A549 (cell line): ENCODE results near the gene KCND3. TPM values are rescaled to one million over a fixed set of nuclear protein-coding genes. Genes with fewer than 3 reads are reported as not detected.

Experiments
- CBX2 ChIP-seq: fragments of 200-600 bp; sonication (generic); IDR thresholded peaks from 2 replicates; pipeline ENCODE4 v1.6.1; 2016; ENCODE audit warnings: low read depth, mild to moderate bottlenecking, borderline replicate concordance
- CBX8 ChIP-seq: fragments of 200-600 bp; sonication (generic); IDR thresholded peaks from 2 replicates; pipeline ENCODE4 v1.6.1; 2016
- CHD4 ChIP-seq: fragments of 200-600 bp; sonication (generic); IDR thresholded peaks from 2 replicates; pipeline ENCODE4 v1.6.1; 2016; ENCODE audit warnings: antibody characterized with exemption, mild to moderate bottlenecking, borderline replicate concordance
- EHMT2 ChIP-seq: fragments of 200-600 bp; sonication (generic); IDR thresholded peaks from 2 replicates; pipeline ENCODE4 v1.6.1; 2016; ENCODE audit warnings: antibody characterized with exemption, low read depth, mild to moderate bottlenecking, moderate library complexity
- FOXS1 ChIP-seq: fragments of 250-450 bp; sonication (Bioruptor Pico); IDR thresholded peaks from 2 replicates; pipeline ENCODE4 v1.5.0; 2020; ENCODE audit warnings: mild to moderate bottlenecking, moderate library complexity
- HOXB13 ChIP-seq: fragments of 250-450 bp; sonication (Bioruptor Pico); IDR thresholded peaks from 2 replicates; pipeline ENCODE4 v1.5.0; 2020; ENCODE audit warnings: low read depth, mild to moderate bottlenecking, moderate library complexity
- MAZ ChIP-seq: fragments of 150-350 bp; IDR thresholded peaks from 2 replicates; pipeline ENCODE4 v1.6.1; 2014; ENCODE audit warnings: antibody characterized with exemption, low read depth, low read length, borderline replicate concordance
- POLR2AphosphoS2 ChIP-seq: conservative IDR thresholded peaks from 2 replicates; pipeline ENCODE4 v1.6.1; 2012; ENCODE audit warnings: low read length, improper control_type of control experiment, inconsistent platforms
- RAD21 ChIP-seq, 2 experiments: fragments of >200 bp in 1 of 2; sonication (Bioruptor Twin) in 1 of 2; formaldehyde crosslinking in 1 of 2; IDR thresholded peaks in 1 of 2; conservative IDR thresholded peaks in 1 of 2; 2 replicates in 1 of 2; 3 replicates in 1 of 2; pipeline ENCODE4 v1.6.1; 2012 to 2018; ENCODE audit warnings: inconsistent platforms in 1 of 2
- RCOR1 ChIP-seq: fragments of 150-350 bp; IDR thresholded peaks from 2 replicates; pipeline ENCODE4 v1.6.1; 2014; ENCODE audit warnings: antibody characterized with exemption, low read length, low read depth
- RFX5 ChIP-seq: fragments of 450-650 bp; IDR thresholded peaks from 2 replicates; pipeline ENCODE4 v1.7.1; 2014; ENCODE audit warnings: antibody characterized with exemption, mild to moderate bottlenecking, moderate library complexity
- RNF2 ChIP-seq: fragments of 200-600 bp; sonication (generic); IDR thresholded peaks from 2 replicates; pipeline ENCODE4 v1.6.1; 2016; ENCODE audit warnings: low read depth, mild to moderate bottlenecking, antibody characterized with exemption, moderate library complexity, borderline replicate concordance
- SMC3 ChIP-seq: fragments of >200 bp; sonication (Bioruptor Twin); formaldehyde crosslinking; IDR thresholded peaks from 3 replicates; pipeline ENCODE4 v1.6.1; 2018; ENCODE audit warnings: inconsistent platforms
- SREBF2 ChIP-seq: fragments of 450-650 bp; IDR thresholded peaks from 2 replicates; pipeline ENCODE4 v1.6.1; 2014; ENCODE audit warnings: mild to moderate bottlenecking, moderate library complexity
- ZFP36 ChIP-seq: fragments of 450-650 bp; IDR thresholded peaks from 2 replicates; pipeline ENCODE4 v1.6.1; 2014; ENCODE audit warnings: borderline replicate concordance; ENCODE audit not compliant: partially characterized antibody
- polyA plus RNA-seq, 4 experiments: library from polyadenylated mRNA; depleted of rRNA in 3 of 4; stranded (reverse); fragments of >200 nt; fragmentation: RNase III in 1 of 4; extraction: RNeasy Plus Mini Kit Qiagen cat#74134 plus additional on column Dnase treatment in 1 of 4; gene quantifications; 2 replicates in 3 of 4; 3 replicates in 1 of 4; pipeline ENCODE4 v1.2.3, GENCODE V29; 2011 to 2017
- TF ChIP-seq, protein P1 (sequence below): fragments of >200 bp; sonication (Bioruptor Twin); formaldehyde crosslinking; IDR thresholded peaks from 3 replicates; pipeline ENCODE4 v1.6.1; 2016
- TF ChIP-seq, protein P2 (sequence below): fragments of 200-600 bp; sonication (generic); IDR thresholded peaks from 2 replicates; pipeline ENCODE4 v1.6.1; 2016; ENCODE audit warnings: antibody characterized with exemption, mild to moderate bottlenecking, moderate library complexity
- TF ChIP-seq, protein P3 (sequence below): fragments of 450-650 bp; IDR thresholded peaks from 2 replicates; pipeline ENCODE4 v1.6.1; 2014; ENCODE audit warnings: antibody characterized with exemption
- TF ChIP-seq, protein P4 (sequence below): fragments of 250-450 bp; sonication (Bioruptor Pico); IDR thresholded peaks from 2 replicates; pipeline ENCODE4 v1.5.0; 2020; ENCODE audit warnings: low read depth, mild to moderate bottlenecking, moderate library complexity
- TF ChIP-seq, protein P5 (sequence below): IDR thresholded peaks from 2 replicates; pipeline ENCODE4 v1.6.1; 2012
- TF ChIP-seq, protein P6 (sequence below): IDR thresholded peaks from 2 replicates; pipeline ENCODE4 v1.6.1; 2012
- TF ChIP-seq, protein P7 (sequence below): fragments of >200 bp; sonication (Bioruptor Twin); formaldehyde crosslinking; IDR thresholded peaks from 3 replicates; pipeline ENCODE4 v1.5.1; 2016
- TF ChIP-seq, protein P8 (sequence below): IDR thresholded peaks from 2 replicates; pipeline ENCODE4 v1.6.1; 2012; ENCODE audit warnings: low read depth, borderline replicate concordance

Gene KCND3
- polyA plus RNA-seq, 2 of the 4 experiments (the other 2 are of a cell fraction): not detected

DNA sequence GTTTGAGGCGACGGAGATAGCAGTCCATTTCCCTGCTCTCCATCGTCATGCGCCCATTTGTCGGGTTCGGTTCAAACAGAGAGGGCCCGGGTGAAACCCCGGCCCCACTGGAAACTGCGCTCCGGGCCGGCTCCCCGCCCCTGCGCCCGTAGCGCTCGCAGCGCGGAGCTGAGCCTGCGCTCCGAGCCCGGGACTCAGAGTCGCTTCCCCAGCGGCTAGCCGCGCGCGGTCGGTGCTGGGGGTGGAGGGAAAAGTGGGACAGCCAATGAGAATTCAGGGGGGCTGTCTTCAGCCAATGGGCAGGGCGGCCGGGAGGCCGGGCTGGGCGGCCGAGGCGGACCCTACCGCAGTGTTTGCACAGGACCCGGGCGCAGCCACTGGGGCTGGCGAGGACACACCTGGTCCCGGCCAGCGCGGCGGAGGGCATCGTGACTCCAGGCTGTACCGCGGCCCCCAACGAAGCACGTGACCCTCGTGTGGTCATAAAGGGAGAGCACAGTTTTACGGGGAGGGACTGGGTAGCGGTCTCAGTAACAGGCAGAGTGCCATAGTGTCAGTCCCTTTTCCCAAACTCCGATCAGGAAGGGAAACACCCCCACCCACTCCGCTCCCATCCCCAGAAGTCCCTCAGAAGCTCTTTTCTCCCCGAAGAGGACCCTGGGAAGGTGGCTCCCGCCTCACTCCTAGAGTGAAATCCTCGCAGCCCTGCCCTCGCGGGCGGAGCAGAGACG is 250.1 kb downstream of the KCND3 start, which contains the start of gene INKA2 (continued):
- TF ChIP-seq, protein P1, sequence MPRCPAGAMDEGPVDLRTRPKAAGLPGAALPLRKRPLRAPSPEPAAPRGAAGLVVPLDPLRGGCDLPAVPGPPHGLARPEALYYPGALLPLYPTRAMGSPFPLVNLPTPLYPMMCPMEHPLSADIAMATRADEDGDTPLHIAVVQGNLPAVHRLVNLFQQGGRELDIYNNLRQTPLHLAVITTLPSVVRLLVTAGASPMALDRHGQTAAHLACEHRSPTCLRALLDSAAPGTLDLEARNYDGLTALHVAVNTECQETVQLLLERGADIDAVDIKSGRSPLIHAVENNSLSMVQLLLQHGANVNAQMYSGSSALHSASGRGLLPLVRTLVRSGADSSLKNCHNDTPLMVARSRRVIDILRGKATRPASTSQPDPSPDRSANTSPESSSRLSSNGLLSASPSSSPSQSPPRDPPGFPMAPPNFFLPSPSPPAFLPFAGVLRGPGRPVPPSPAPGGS: 0 out of 3 replicates have a peak, but pooled peaks have one; percentile 9
- TF ChIP-seq CBX8 (no peak), RNF2 (0 out of 2 replicates have a peak, but pooled peaks have one; percentile 61), FOXS1 (CRISPR knock-in tag) (no peak), ZFP36 (no peak), HOXB13 (CRISPR knock-in tag) (no peak), RAD21 (conservative IDR thresholded peaks at IDR 0.05 in 1 of 2, IDR thresholded peaks at IDR 0.05 in 1 of 2) (no peak), CBX2 (no peak), CHD4 (no peak), RCOR1 (no peak), EHMT2 (no peak), POLR2AphosphoS2 (no peak), MAZ (no peak), RFX5 (no peak), SMC3 (no peak), SREBF2 (no peak)
- TF ChIP-seq, protein P2, sequence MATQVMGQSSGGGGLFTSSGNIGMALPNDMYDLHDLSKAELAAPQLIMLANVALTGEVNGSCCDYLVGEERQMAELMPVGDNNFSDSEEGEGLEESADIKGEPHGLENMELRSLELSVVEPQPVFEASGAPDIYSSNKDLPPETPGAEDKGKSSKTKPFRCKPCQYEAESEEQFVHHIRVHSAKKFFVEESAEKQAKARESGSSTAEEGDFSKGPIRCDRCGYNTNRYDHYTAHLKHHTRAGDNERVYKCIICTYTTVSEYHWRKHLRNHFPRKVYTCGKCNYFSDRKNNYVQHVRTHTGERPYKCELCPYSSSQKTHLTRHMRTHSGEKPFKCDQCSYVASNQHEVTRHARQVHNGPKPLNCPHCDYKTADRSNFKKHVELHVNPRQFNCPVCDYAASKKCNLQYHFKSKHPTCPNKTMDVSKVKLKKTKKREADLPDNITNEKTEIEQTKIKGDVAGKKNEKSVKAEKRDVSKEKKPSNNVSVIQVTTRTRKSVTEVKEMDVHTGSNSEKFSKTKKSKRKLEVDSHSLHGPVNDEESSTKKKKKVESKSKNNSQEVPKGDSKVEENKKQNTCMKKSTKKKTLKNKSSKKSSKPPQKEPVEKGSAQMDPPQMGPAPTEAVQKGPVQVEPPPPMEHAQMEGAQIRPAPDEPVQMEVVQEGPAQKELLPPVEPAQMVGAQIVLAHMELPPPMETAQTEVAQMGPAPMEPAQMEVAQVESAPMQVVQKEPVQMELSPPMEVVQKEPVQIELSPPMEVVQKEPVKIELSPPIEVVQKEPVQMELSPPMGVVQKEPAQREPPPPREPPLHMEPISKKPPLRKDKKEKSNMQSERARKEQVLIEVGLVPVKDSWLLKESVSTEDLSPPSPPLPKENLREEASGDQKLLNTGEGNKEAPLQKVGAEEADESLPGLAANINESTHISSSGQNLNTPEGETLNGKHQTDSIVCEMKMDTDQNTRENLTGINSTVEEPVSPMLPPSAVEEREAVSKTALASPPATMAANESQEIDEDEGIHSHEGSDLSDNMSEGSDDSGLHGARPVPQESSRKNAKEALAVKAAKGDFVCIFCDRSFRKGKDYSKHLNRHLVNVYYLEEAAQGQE: no peak; the same call in 1 of the 2 replicates
- TF ChIP-seq, protein P3, sequence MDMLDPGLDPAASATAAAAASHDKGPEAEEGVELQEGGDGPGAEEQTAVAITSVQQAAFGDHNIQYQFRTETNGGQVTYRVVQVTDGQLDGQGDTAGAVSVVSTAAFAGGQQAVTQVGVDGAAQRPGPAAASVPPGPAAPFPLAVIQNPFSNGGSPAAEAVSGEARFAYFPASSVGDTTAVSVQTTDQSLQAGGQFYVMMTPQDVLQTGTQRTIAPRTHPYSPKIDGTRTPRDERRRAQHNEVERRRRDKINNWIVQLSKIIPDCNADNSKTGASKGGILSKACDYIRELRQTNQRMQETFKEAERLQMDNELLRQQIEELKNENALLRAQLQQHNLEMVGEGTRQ: peak; percentile 82
- TF ChIP-seq, protein P4, sequence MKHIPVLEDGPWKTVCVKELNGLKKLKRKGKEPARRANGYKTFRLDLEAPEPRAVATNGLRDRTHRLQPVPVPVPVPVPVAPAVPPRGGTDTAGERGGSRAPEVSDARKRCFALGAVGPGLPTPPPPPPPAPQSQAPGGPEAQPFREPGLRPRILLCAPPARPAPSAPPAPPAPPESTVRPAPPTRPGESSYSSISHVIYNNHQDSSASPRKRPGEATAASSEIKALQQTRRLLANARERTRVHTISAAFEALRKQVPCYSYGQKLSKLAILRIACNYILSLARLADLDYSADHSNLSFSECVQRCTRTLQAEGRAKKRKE (CRISPR knock-in tag): no peak
- TF ChIP-seq, protein P5, sequence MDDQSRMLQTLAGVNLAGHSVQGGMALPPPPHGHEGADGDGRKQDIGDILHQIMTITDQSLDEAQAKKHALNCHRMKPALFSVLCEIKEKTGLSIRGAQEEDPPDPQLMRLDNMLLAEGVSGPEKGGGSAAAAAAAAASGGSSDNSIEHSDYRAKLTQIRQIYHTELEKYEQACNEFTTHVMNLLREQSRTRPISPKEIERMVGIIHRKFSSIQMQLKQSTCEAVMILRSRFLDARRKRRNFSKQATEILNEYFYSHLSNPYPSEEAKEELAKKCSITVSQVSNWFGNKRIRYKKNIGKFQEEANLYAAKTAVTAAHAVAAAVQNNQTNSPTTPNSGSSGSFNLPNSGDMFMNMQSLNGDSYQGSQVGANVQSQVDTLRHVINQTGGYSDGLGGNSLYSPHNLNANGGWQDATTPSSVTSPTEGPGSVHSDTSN: no peak
- TF ChIP-seq, protein P6, sequence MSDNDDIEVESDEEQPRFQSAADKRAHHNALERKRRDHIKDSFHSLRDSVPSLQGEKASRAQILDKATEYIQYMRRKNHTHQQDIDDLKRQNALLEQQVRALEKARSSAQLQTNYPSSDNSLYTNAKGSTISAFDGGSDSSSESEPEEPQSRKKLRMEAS: peak; percentile 75
- TF ChIP-seq, protein P7, sequence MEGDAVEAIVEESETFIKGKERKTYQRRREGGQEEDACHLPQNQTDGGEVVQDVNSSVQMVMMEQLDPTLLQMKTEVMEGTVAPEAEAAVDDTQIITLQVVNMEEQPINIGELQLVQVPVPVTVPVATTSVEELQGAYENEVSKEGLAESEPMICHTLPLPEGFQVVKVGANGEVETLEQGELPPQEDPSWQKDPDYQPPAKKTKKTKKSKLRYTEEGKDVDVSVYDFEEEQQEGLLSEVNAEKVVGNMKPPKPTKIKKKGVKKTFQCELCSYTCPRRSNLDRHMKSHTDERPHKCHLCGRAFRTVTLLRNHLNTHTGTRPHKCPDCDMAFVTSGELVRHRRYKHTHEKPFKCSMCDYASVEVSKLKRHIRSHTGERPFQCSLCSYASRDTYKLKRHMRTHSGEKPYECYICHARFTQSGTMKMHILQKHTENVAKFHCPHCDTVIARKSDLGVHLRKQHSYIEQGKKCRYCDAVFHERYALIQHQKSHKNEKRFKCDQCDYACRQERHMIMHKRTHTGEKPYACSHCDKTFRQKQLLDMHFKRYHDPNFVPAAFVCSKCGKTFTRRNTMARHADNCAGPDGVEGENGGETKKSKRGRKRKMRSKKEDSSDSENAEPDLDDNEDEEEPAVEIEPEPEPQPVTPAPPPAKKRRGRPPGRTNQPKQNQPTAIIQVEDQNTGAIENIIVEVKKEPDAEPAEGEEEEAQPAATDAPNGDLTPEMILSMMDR: no peak
- TF ChIP-seq, protein P8, sequence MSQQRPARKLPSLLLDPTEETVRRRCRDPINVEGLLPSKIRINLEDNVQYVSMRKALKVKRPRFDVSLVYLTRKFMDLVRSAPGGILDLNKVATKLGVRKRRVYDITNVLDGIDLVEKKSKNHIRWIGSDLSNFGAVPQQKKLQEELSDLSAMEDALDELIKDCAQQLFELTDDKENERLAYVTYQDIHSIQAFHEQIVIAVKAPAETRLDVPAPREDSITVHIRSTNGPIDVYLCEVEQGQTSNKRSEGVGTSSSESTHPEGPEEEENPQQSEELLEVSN: peak; percentile 81
